Stimulated activated CD4-positive, alpha-beta T cell treated with anti-CD3 and anti-CD28 coated beads, TNF-alpha, amount 100 ng/mL, for 1 hour (primary cell): ENCODE measurements around the gene SMOC2.

ENCODE experiments used
- DNase-seq, 3 donors: peaks; one replicate each; pipeline ENCODE4 v3.0.0-alpha.2; 2020; ENCODE audit warnings: low read depth in 3 of 3, low spot score in 1 of 3

The SMOC2 gene

DNA sequence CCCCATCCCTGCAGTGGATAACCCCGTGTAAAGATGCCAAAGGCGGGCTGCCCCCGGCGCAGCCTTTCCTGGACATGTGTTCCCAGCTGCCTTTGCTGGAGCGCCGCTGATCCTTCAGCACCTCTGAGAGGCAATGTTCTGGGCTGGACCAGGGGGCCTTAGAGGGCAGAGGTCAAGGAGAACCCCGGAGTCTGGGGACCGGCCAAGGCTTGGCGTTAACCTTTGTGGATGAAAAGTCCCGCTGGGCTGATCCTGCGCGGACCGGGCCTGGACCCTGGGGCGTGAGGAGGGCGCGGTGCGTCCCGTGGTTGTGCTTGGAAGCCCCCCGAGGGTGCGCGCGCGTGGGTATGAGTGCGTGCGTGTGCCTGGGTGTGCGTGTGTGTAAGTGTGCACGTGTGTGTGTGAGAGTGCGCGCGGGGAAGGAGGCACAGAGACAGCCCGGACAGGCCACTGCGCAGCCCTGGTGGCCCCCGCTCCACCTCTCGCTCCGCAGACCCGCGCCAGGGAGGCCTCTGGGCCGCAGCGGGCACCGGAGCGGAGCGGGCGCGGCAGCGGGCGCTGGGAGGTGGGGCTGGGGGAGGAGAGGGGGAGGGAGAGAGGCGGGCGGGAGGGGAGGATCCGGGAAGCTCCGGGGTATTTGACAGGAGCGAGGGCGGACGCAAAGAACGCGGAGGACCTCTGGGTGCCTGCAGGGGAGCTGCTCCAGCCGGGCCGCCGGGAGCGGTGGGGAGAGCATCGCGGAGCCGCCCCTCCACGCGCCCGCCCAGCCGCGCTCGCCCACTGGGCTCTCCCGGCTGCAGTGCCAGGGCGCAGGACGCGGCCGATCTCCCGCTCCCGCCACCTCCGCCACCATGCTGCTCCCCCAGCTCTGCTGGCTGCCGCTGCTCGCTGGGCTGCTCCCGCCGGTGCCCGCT is at the start of gene SMOC2:
Gene SMOC2 (plus strand): TSS at position 665 of the 914 bp plus-strand sequence. CDS start 187 bp downstream, at position 852.
- no peak for DNase-seq

- DNase-seq = no peak
These were observed 47.7 kb upstream of the SMOC2 start for GRCh38 chr6:168393126-168393870.

DNA sequence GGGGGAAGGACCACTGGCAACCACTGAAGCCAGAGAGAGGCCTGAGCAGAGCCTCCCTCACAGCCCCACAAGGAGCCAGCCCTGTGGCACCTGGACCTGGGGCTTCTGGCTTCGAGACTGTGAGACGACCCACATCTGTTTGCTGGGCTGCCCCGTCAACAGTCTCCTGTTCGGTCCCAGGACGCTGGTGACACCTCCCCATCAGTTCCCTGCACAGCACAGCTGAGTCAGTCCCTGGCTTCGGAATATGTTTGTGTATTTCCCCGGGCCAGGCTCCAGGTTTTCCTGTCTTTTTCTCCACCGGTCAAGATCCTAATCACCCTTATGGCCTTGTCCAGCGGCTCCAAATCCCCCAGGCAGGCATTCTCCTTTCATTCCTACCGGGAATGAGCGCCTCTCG is 46.4 kb upstream of the SMOC2 start:
- no peak for DNase-seq

DNA sequence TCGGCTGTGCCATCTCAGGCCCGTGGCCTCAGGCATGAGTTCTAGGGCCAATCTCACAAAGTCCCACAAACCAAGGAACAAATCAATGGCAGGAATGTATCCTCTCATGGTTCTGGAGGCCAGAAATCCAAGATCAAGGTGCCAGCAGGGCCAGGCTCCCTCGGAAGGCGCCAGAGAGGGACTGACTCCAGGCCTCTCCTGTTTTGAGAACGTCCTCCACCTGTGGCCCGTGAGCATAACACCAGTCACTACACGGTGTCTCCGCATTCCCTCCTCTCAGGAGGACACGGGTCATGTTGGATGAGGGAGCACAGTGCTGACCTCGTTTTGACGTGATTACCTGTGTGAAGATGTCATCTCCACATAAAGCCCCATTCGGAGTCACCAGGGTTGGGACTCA is 45.0 kb upstream of the SMOC2 start:
- no peak for DNase-seq

DNA sequence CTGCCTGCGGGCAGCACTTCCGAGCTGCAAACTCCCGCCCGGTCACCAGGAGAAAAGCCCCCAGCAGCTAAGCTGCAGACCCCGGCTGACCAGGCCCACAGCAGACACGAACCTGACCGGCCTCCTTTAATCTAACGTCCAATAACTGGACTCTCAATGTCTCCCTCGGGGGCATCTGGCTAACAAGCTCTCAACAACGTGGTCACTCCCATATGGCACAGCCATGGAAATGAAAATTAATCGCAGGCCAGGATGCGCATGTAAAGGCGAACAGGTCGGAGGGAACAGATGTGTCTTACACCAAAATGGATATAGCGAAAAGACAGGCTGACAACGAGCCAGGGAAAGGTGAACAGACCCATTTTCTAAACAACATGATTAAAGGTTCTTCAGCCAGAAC is 44.4 kb upstream of the SMOC2 start:
- no peak for DNase-seq

DNA sequence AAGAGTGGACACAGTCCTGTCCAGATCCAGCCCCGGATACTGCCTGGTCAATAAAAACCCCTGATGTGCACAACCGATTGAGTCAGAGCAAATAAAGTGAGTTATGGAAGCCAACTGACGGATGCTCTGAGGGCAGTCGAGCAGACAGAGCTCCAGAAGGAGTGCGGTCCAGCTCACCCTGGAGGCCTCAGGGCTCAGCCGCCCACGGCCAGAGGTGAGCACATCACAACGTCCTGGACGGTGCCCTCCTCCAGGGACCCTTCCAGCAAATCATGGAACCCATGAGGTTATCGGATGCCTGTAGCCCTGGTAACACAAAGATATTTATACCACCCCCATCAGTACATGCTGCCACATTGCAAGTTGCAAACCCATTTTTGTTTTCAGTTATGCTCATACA is 44.0 kb upstream of the SMOC2 start:
- no peak for DNase-seq

DNA sequence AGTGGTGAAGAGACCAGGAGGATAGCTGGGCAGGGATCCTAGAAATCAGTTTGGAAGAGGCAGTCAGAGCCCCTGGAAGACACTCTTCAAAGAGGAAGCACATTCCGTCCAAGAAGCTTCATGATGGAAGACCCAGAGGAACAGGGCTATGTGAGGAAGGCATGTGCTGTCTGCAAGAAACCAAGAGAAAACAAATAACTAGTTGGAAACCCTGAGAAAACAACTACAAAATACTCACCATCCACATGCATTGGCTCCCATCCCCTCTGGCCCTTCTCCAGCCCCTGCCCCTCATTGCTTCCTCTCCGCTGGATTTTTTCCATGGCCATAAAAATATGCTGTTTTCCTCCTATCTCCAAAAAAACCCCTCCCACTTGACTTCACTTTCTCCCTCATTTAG is 40.9 kb upstream of the SMOC2 start:
- DNase-seq = no peak

DNA sequence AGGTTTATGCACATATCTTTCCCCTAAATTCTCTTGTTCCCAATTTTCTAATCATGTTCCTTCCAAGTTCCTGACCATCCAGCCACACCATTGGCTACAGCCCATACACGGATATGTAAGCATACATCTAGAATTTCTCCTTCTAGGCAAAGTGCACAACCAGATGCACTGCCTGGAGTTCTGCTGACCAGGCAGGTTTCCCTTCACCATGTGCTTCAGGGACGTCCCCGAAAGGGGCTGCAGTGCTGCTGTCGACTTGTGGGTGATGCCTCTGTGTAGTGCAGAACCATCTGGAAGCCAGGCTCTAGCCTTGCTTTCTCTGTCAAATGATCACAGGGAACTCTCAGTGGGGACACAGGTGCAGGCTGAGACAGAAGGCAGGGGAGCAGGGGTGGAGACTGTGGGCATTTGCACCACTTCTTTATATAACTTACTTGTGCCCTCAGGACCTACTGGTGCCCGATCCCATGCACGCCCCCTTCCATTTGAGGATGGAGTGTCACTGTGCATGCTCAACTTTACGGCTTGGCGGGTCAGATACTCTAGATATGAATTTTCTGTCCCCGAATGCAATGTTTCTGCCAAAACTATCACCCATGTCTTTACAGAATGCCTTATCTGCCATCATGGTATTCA is 37.5 kb upstream of the SMOC2 start:
- no peak for DNase-seq

GRCh38 chr6:168404560-168404959 is 36.4 kb upstream of the SMOC2 start:
- DNase-seq = no peak

DNA sequence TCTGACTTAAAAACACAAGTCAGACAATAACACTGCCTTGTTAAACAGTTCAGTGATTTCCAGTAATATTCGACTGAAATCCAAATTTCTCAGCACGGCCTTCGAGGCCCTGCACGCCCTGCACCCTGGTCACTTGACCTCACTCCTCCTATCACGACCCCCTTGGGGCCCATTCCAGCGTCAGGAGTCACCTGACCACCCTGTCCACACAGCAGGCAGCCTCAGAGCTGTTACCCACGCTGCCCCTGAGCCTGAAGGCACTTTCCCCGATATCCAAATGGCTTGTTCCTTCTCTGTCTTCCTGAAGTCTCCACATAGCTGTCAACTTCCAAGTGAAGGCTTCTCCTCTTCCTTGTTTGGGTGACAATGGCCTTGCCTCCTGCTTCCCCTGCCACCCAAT is 33.1 kb upstream of the SMOC2 start:
- DNase-seq = no peak

DNA sequence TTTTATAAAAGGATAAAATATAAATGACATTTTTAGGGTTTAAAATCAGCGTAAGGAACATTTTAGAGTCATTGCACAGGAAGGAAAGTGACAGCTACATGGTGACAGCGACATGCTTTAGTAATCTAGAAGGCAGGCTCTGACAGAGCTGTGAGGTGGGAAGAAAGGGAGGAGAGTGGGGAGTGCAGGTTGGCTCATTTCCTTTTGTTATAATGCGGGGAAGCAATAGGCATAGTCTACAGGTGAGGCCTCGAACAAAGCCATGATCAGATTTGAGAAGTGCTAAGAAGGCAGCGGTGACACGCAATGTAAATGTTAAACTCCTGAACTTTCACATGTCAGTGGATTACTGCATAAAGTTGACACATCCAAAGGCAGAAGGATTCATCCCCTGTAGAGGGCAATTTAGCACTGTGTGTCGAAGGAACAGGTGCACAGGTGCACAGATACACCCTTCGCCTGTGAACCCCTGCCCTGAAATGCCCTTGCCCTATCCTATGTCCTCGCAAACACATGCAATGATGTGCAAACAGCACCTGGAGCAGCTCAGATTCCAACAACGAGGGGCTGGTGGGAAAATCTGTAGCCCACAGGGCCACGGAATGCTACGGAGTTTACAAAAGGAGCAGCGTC is 32.4 kb upstream of the SMOC2 start:
- DNase-seq = no peak

GRCh38 chr6:168410035-168410434 is 30.9 kb upstream of the SMOC2 start:
- DNase-seq = no peak

- no peak for DNase-seq
These were observed 30.4 kb upstream of the SMOC2 start for GRCh38 chr6:168410554-168411011.

DNA sequence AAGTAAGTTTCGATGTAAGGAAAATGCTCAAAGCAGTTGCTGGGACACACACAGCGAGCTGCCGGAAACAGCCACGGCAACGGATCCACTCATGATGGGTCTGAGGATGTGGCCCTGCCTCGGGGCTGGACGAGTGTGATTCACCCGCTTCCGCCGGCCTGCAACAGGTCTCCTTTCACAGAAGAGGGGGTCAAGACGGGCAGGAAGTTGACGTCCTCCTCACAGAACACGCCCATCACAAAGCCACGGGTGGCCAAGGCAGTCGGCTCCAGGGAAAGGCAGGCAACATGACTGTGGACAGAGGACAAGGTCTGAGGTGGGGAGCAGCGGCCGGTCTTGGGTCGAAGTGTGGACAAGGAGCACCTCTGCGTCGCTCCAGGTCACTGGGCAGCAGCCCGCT is 29.9 kb upstream of the SMOC2 start:
- DNase-seq = no peak

GRCh38 chr6:168411793-168412192 is 29.2 kb upstream of the SMOC2 start:
- DNase-seq = no peak

DNA sequence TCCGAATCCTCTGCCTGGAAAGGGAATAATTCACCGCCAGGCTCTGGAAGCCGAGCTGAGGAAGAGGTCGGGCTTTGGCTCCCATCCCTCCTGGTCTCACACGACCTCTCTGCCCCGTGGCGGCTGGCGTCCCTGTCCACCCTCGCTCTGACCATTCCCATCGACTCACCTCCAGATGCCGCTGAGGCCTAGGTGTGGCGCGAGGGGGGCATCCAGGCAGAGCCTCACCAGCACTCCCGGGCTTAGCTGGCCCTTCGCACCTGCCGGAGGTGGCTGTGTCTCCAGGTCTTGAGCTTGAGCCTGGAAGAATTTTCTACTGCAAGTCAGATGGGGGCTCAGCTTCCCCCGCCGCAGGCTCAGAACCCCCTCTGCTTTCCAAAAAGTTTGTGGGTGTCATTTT is 28.5 kb upstream of the SMOC2 start:
- no peak for DNase-seq

DNA sequence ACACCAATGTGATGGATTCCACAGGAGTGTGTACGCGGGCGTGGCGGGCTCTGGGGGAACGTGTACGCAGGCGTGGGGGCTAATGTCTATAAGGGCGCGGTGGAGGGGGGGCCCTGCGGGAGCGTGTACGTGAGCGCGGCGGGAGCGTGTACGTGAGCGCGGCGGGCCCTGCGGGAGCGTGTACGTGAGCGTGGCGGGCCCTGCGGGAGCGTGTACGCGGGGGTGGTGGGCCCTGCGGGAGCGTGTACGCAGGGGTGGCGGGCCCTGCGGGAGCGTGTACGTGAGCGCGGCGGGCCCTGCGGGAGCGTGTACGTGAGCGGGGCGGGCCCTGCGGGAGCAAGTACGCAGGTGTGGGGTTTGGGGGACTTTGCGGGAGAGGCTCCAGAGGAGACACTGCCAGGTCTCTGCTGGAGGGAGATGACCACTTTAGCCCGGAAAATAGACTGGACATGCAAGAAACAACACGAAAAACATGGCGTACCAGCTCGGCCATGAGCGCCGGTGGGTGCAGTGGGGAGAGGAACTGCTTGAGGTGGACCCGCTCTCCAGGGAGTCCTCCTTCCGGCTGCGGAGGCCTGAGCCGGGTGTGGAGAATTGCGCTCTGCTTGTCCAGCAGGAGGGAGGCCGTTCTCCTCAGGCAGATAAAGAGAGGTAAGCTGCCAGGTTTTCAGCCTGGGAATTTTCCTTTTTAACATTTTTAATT is 27.8 kb upstream of the SMOC2 start:
- no peak for DNase-seq

DNA sequence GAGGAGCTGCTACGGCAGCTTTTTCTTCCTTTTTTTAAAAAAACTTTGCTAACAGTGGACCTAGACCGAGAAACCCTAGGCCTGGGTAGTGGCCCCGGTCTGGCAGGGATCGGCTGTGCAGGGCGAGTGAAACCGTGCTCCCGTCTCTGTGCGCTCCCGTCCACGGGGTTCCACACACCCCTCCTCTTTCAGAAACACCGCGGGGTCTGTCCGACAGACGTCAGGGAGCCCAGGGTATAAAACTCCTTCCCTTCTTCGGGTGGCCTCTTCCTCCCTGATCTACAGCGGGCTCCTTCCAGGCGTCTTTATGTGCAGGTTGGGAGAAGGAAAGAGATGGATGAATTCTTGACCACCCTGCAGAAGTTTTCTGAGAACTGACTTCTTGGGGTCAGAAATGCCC is 27.1 kb upstream of the SMOC2 start:
- DNase-seq = no peak

DNA sequence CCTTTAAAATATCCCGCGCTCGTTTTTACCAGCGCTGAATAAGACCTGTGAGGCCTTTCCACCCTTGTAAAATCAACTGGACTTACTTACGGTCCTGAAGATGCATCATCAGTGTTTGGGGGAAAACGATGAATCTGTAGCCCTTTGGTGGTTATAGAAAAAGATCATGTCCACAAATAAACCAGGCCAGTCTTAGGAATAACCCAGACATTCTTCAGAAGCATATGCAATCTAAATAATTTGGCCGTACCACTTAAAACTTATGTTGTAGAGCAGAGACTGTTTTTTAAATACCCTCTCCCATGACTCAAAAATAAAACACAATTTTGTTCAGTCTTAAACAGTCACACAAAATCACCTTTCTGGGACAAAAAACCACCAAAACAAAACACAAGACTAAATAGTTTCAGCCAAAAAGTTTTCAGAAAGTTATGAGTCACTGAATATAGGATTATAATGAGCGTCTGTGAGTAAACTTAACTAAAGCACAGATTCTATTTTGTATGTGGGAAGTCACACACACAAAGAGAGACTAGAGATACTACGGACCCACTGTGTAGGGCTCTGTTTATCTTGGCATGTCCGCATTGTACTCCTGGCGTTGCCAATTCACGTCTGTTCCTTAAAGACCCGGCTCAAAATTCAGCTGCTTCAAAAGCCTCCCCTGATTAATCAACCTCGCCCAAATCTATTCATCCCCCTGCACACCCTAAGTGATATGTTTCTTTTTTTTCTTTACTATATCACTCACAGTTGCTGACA is 26.5 kb upstream of the SMOC2 start:
- DNase-seq = no peak
